Adrenal gland (tissue), 12 donors: ENCODE results near the gene POTEJ. TPM values are rescaled to one million over a fixed set of nuclear protein-coding genes. Genes with fewer than 3 reads are reported as not detected.
"Not testable (repeated sequence)": the region's sequence is repeated elsewhere in the genome, so short reads cannot be mapped to it uniquely, and the experiment has no call there.

Experiments
- DNase-seq, 7 donors: peaks; one replicate each; pipeline ENCODE4 v3.0.0-alpha.2; 2019 to 2020
- H3K27ac ChIP-seq, 5 donors: fragments of 200-600 bp; sonication (generic) in 4 of 5; 1 replicate in 3 of 5; 2 replicates in 2 of 5; pipeline versions ENCODE4 v1.5.1 to v1.8.0; 2016 to 2020; ENCODE audit warnings: mild to moderate bottlenecking in 1 of 5
- H3K27me3 ChIP-seq: fragments of 200-600 bp; 2 replicates; pipeline ENCODE4 v1.8.0; 2021
- H3K36me3 ChIP-seq, 2 donors: fragments of 200-600 bp; replicated peaks in 1 of 2; 1 replicate in 1 of 2; 2 replicates in 1 of 2; pipeline versions ENCODE4 v1.5.1 to v1.8.0; 2018 to 2022
- H3K4me1 ChIP-seq, 2 donors: fragments of 200-600 bp; replicated peaks in 1 of 2; 1 replicate in 1 of 2; 2 replicates in 1 of 2; pipeline versions ENCODE4 v1.5.1 to v1.8.0; 2018 to 2021
- H3K4me3 ChIP-seq, 4 donors: fragments of 200-600 bp; sonication (generic) in 3 of 4; one replicate each; pipeline ENCODE4 v1.5.1; 2016 to 2018
- H3K9me3 ChIP-seq, 3 donors: fragments of 200-600 bp; sonication (generic) in 1 of 3; replicated peaks in 1 of 3; 1 replicate in 2 of 3; 2 replicates in 1 of 3; pipeline versions ENCODE4 v1.5.1 to v1.8.0; 2016 to 2021
- WGBS, 4 donors: extraction: QIAGEN DNeasy Blood & Tissue Kit in 2 of 4; methylation state at CpG; one replicate each; pipeline versions ENCODE4 v1.1.5 to v1.1.7; 2013 to 2017; 5-methylcytosine and 5-hydroxymethylcytosine counted together
- intact Hi-C, 2 donors: fragments of 100-400 bp; cut with DNase I; formaldehyde crosslinking; loops; one replicate each; pipeline versions ENCODE4 v1.14.1 to v1.15.0; 2022 to 2023
- polyA plus RNA-seq, 3 donors: library from polyadenylated mRNA; stranded (reverse); fragments of 200-250 nt in 2 of 3; fragments of 350-450 nt in 1 of 3; fragmentation: Illumina TruSeq in 1 of 3; extraction: RNeasy Lipid Tissue Mini Kit (QIAGEN cat#74804) in 1 of 3; gene quantifications; one replicate each; pipeline ENCODE4 v1.2.3, GENCODE V29; 2013 to 2014
- total RNA-seq, 9 donors: library from RNA; depleted of rRNA in 4 of 9; stranded (reverse); fragments of >200 nt in 4 of 9; fragments of 120-200 nt in 1 of 9; fragmentation: NEBNext Ultra II Directional in 1 of 9; extraction: Animal tissue kit (Norgen Biotek cat#: 25700) in 1 of 9; gene quantifications; one replicate each; pipeline versions ENCODE4 v1.1.0 to v1.2.4, GENCODE V29; 2013 to 2023
- donor health status: healthy with polysubstance abuse.
- donor health status: Bipolar disorder and iron deficiency.
- donor health status: DM: yes; HTN: yes; CAD: no.
- donor health status: DM: no; HTN: no; CAD: no.
- donor health status: DM: no; HTN: no; CAD: no.
- donor health status: DM: yes; HTN: yes; CAD: no.

The POTEJ gene
- total and polyA plus RNA-seq, 12 donors: 0.17 TPM; not detected in 11

- H3K27ac ChIP-seq, H3K4me3 ChIP-seq, DNase-seq, H3K4me1 ChIP-seq, H3K27me3 ChIP-seq, intact Hi-C loops, H3K36me3 ChIP-seq, H3K9me3 ChIP-seq: not testable (repeated sequence)
- 29 to 64% (median 47%) methylated on average over 5 to 6 of the region's 15 CpGs for WGBS, 4 donors
Observed at GRCh38 chr2:130601648-130602302, 9.5 kb upstream of the POTEJ start.

- H3K9me3 ChIP-seq, H3K36me3 ChIP-seq, H3K27me3 ChIP-seq, DNase-seq, H3K4me3 ChIP-seq, H3K27ac ChIP-seq, H3K4me1 ChIP-seq, intact Hi-C loops: not testable (repeated sequence)
- WGBS, 4 donors: 77 to 89% methylated on average over 3 to 4 of the region's 17 CpGs; no CpG with 5 or more reads in 2 of the 4 donors
Observed at GRCh38 chr2:130608276-130609001, 2.8 kb upstream of the POTEJ start.

- H3K27me3 ChIP-seq, intact Hi-C loops, H3K36me3 ChIP-seq, DNase-seq, H3K9me3 ChIP-seq, H3K4me3 ChIP-seq, H3K4me1 ChIP-seq, H3K27ac ChIP-seq: not testable (repeated sequence)
- 50 to 66% (median 56%) methylated on average over 4 to 8 of the region's 28 CpGs for WGBS, 4 donors
Observed at GRCh38 chr2:130609002-130609920, 2.0 kb upstream of the POTEJ start.

GRCh38 chr2:130610486-130610885 lies 754 bp upstream of the POTEJ start:
- H3K9me3 ChIP-seq, H3K4me3 ChIP-seq, H3K36me3 ChIP-seq, H3K27ac ChIP-seq, DNase-seq, H3K4me1 ChIP-seq, intact Hi-C loops, H3K27me3 ChIP-seq: not testable (repeated sequence)
- WGBS, 4 donors: 90 to 96% (median 93%) methylated on average over 9 to 13 of the region's 15 CpGs

- WGBS, 4 donors: 72 to 87% (median 77%) methylated on average over 8 to 9 of the region's 10 CpGs
- intact Hi-C loops, H3K36me3 ChIP-seq, DNase-seq, H3K27me3 ChIP-seq, H3K9me3 ChIP-seq, H3K4me1 ChIP-seq, H3K4me3 ChIP-seq, H3K27ac ChIP-seq: not testable (repeated sequence)
Observed at GRCh38 chr2:130628784-130629475, 17.7 kb downstream of the POTEJ start.

GRCh38 chr2:130638973-130639372 lies 27.7 kb downstream of the POTEJ start:
- H3K4me3 ChIP-seq, H3K4me1 ChIP-seq, H3K27me3 ChIP-seq, H3K27ac ChIP-seq, intact Hi-C loops, H3K36me3 ChIP-seq, H3K9me3 ChIP-seq, DNase-seq: not testable (repeated sequence)
- 62 to 81% (median 80%) methylated on average over 1 to 2 of the region's 2 CpGs; no CpG with 5 or more reads in 1 of the 4 donors for WGBS, 4 donors

- WGBS, 4 donors: 29 to 34% (median 31%) methylated on average over 4 of the region's 4 CpGs
- intact Hi-C loops, H3K27me3 ChIP-seq, H3K36me3 ChIP-seq, H3K9me3 ChIP-seq, H3K4me3 ChIP-seq, H3K27ac ChIP-seq, H3K4me1 ChIP-seq: not testable (repeated sequence)
- peak in 1 of 7 donors; percentile 54 for DNase-seq
Observed at GRCh38 chr2:130641688-130642087, 30.4 kb downstream of the POTEJ start.

GRCh38 chr2:130649285-130649684 lies 38.0 kb downstream of the POTEJ start:
- 33 to 50% (median 35%) methylated on average over 1 of the region's 1 CpG for WGBS, 4 donors
- DNase-seq, H3K9me3 ChIP-seq, intact Hi-C loops, H3K4me3 ChIP-seq, H3K4me1 ChIP-seq, H3K27ac ChIP-seq, H3K36me3 ChIP-seq, H3K27me3 ChIP-seq: not testable (repeated sequence)

- H3K4me1 ChIP-seq, H3K4me3 ChIP-seq, H3K27me3 ChIP-seq, H3K27ac ChIP-seq, DNase-seq, intact Hi-C loops, H3K9me3 ChIP-seq, H3K36me3 ChIP-seq: not testable (repeated sequence)
- 81 to 91% (median 82%) methylated on average over 6 of the region's 6 CpGs; no CpG with 5 or more reads in 1 of the 4 donors for WGBS, 4 donors
Observed at GRCh38 chr2:130664506-130664905, 53.3 kb downstream of the POTEJ start.

- H3K36me3 ChIP-seq, H3K4me1 ChIP-seq, H3K9me3 ChIP-seq, DNase-seq, H3K27ac ChIP-seq, H3K4me3 ChIP-seq, H3K27me3 ChIP-seq, intact Hi-C loops: not testable (repeated sequence)
- WGBS, 4 donors: 78 to 95% (median 89%) methylated on average over 3 to 5 of the region's 5 CpGs
Observed at GRCh38 chr2:130665596-130665995, 54.4 kb downstream of the POTEJ start.
